Colonic mucosa (tissue), 4 donors: ENCODE data around the gene CBX1. TPM values are rescaled to one million over a fixed set of nuclear protein-coding genes. Genes with fewer than 3 reads are reported as not detected.

ENCODE experiments used
- DNase-seq: peaks from one replicate; pipeline ENCODE4 v3.0.0-alpha.2; 2020
- H3K27ac ChIP-seq: fragments of 200-600 bp; one replicate; pipeline ENCODE4 v1.8.0; 2021
- H3K27me3 ChIP-seq: fragments of 200-600 bp; one replicate; pipeline ENCODE4 v1.8.0; 2021
- H3K36me3 ChIP-seq: fragments of 200-600 bp; one replicate; pipeline ENCODE4 v1.8.0; 2021
- H3K4me1 ChIP-seq: fragments of 200-600 bp; one replicate; pipeline ENCODE4 v1.8.0; 2021; ENCODE audit warnings: mild to moderate bottlenecking
- H3K4me3 ChIP-seq: fragments of 200-600 bp; one replicate; pipeline ENCODE4 v1.8.0; 2021
- H3K9ac ChIP-seq, 2 donors: one replicate each; pipeline ENCODE4 v1.7.0; 2013; ENCODE audit warnings: control low read depth in 2 of 2, low read depth in 2 of 2, low read length in 2 of 2
- H3K9me3 ChIP-seq: fragments of 200-600 bp; one replicate; pipeline ENCODE4 v1.8.0; 2021
- intact Hi-C: fragments of 100-400 bp; cut with DNase I; formaldehyde crosslinking; loops from one replicate; pipeline ENCODE4 v1.14.1; 2022
- total RNA-seq, 2 donors: library from RNA; stranded (reverse); fragmentation: NEBNext Ultra II Directional in 1 of 2; extraction: Animal tissue kit (Norgen Biotek cat#: 25700) in 1 of 2; gene quantifications; one replicate each; pipeline ENCODE4 v1.2.1, GENCODE V29; 2021
- TF ChIP-seq, protein P1 (sequence below): fragments of 200-600 bp; IDR thresholded peaks from one replicate; pipeline ENCODE4 v1.8.0; 2022; ENCODE audit warnings: antibody characterized with exemption, mild to moderate bottlenecking
- donor health status: healthy.
- donor health status: DM: no; HTN: no; CAD: no.
- donor health status: DM: no; HTN: no; CAD: no.

The CBX1 gene
- total RNA-seq, result 10 to 100 TPM; 32.3 to 53.0 TPM

DNA sequence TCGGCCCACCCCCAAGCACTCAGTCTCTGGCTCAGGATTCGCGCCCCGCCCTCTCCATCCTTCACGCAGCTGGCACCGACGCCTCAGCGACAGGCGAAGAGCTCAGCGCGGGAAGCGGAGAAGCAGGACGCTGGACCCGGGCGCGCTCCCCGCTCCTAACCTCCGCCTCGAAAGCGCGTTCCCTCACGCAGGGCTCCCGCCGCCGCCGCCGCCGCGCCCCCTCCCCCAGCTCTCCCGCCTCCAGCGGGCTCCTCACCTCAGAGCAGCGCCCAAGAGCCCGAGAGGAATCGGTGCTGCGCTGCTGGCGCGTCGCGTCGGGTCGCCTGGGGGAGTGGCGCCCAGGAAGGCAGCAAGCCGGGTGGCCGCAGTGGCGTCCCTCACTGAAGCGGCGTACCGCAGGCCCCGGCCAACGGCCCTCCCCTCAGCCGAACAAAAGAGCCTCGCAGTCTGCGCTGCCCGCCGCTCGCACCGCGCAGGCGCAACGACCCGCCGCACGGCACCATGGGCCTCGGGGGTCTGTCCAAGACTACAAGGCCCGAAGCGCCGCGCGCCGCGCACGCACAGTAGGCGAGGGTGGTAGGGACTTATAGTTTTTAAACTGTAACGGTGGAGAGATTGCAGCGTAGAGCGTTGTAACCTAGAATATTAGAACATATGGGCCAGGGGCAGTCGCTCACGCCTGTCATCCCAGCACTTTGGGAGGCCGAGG is at the start of gene CBX1:
CBX1 (minus strand) TSS at position 467 of the 709 bp plus-strand sequence. CDS start 24,474 bp downstream, outside the sequence.
- Histone ChIP-seq H3K27ac (peak within 1 kb of the TSS; percentile 76), H3K4me1 (peaks cover 5% of the 10 kb centered on the region), H3K4me3 (peak within 1 kb of the TSS; percentile 64), H3K36me3 (no peaks in the 10 kb centered on the region), H3K9ac (peak within 1 kb of the TSS; percentile 74 to 80), H3K27me3 (no peaks in the 10 kb centered on the region), H3K9me3 (no peaks in the 10 kb centered on the region)
- DNase-seq, result peak; percentile 96
- intact Hi-C loops, result no loop called here
- TF ChIP-seq, protein P1, sequence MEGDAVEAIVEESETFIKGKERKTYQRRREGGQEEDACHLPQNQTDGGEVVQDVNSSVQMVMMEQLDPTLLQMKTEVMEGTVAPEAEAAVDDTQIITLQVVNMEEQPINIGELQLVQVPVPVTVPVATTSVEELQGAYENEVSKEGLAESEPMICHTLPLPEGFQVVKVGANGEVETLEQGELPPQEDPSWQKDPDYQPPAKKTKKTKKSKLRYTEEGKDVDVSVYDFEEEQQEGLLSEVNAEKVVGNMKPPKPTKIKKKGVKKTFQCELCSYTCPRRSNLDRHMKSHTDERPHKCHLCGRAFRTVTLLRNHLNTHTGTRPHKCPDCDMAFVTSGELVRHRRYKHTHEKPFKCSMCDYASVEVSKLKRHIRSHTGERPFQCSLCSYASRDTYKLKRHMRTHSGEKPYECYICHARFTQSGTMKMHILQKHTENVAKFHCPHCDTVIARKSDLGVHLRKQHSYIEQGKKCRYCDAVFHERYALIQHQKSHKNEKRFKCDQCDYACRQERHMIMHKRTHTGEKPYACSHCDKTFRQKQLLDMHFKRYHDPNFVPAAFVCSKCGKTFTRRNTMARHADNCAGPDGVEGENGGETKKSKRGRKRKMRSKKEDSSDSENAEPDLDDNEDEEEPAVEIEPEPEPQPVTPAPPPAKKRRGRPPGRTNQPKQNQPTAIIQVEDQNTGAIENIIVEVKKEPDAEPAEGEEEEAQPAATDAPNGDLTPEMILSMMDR, result no peak

DNA sequence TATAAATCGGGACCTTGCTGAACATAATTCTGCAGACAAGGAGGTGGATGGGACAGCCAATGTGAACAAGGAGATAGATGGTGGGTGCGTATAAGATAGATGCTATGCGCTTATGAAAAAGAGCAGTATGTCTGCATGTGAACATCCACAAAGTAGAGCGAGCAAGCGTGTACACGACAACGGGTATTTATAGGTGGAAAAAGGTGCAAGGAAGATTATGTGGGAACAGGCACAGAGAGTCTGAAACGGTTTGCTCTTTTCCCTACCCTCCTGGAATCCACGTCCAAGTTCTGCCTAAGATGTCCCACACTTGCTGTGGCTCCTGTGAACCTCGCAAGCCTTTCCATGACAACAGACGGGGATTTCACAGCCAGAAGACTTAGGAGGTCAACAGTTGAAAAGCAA is 49.3 kb upstream of the CBX1 start:
- Histone ChIP-seq H3K9me3 (no peaks in the 10 kb centered on the region), H3K4me3 (no peak overlapping the region), H3K36me3 (no peaks in the 10 kb centered on the region), H3K27ac (no peak overlapping the region), H3K27me3 (no peaks in the 10 kb centered on the region), H3K9ac (no peak overlapping the region), H3K4me1 (no peaks in the 10 kb centered on the region)
- TF ChIP-seq, protein P1, result no peak
- intact Hi-C loops, result loop anchor here (10.0 kb wide), 1 partner anchor 224 kb away; no protein-coding TSS in a partner anchor
- no peak for DNase-seq

- DNase-seq, result no peak
- no peak overlapping the region for H3K4me3 ChIP-seq
- TF ChIP-seq, protein P1, result no peak
- H3K27me3 ChIP-seq, result no peaks in the 10 kb centered on the region
- H3K36me3 ChIP-seq, result no peaks in the 10 kb centered on the region
- H3K9me3 ChIP-seq, result no peaks in the 10 kb centered on the region
- H3K27ac ChIP-seq, result no peak overlapping the region
- no peaks in the 10 kb centered on the region for H3K4me1 ChIP-seq
- intact Hi-C loops, result loop anchor here (10.0 kb wide), 2 partner anchors 225 to 475 kb away; partner anchors contain the start of gene HOXB9
- H3K9ac ChIP-seq, result no peak overlapping the region
Measured at GRCh38 chr17:48149787-48150463, 48.6 kb upstream of the CBX1 start.

DNA sequence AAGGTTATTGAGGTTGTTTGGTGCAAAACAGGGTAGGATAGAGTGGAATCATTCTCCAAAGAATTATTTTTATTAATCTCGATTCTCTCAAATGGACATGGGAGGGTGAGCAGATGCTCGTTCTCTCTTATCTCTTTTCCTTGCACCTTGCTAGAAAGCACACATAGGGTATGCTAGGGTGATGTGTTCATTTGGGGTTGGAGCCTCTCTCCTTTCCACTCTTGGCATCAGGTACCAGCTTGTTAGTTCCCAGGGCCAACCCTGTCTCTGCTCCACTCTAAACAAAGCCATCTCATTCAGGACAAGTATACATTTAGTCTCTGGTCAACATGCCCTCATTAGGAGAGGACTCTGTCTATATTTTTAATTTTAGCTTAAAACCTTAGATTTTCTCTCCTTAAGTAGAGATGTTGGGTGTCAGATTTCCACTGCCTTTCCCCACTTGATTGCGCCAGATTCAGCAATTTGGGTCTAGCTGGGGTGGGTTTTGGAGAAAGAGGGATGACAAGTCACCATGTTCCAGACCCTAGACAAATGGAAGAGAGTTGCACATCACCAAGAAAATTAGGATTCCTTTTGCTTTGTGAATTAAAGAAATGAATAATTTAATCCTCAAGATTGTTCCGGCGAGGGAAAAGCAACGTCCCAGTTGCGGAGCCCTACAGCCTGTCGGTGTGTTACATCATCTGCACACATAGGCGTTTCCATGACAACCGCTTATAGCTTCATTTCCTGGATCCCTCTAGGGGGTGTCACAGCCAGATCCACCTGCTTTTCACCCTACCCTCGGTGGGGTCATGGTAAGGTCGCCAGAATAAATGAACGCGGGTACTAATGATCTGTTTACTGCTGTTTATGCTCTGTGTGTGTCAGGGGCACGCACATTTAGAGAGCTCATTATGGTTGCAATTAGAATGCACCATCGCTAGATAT is 47.8 kb upstream of the CBX1 start:
- Histone ChIP-seq H3K36me3 (no peaks in the 10 kb centered on the region), H3K27ac (no peak overlapping the region), H3K9ac (no peak overlapping the region), H3K4me1 (no peaks in the 10 kb centered on the region), H3K9me3 (no peaks in the 10 kb centered on the region), H3K27me3 (no peaks in the 10 kb centered on the region), H3K4me3 (no peak overlapping the region)
- no peak for DNase-seq
- TF ChIP-seq, protein P1, result no peak
- intact Hi-C loops, result loop anchor here (10.0 kb wide), 1 partner anchor 476 kb away; the partner anchor contains the start of gene HOXB9
